ENCODE data around the gene SP8. TPM values are rescaled to one million over a fixed set of nuclear protein-coding genes. Genes with fewer than 3 reads are reported as not detected.

The SP8 gene
- polyA plus RNA-seq, 1 donor (not counting 4 experiments of a cell fraction or from before 2014, with no cell fraction given): 0.17 TPM

DNA sequence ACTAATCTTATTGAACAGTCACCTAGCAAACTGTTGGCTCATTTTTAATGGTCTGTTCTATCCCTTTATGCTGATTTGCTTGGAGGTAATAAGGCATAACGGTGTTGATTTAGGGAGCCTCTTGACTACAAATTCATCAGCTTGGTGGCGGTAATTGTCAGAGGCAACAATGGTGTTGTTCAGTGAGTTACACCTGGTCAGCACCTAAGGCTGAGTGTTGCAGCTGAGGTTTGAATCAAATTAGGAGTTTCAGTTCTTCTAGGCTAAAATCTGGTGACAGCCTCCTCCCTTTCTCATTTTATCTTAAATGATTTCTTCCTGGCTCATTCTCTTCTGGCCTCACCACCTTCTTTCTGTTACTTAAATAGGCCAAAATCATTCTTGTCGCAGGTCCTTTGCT is 42.3 kb upstream of the SP8 start:
- Histone ChIP-seq H4K20me1 (ENCODE audit: control insufficient read depth, extremely low read depth, insufficient read depth, low read length) (no peaks in the 10 kb centered on the region), H3K9ac (ENCODE audit: control insufficient read depth, extremely low read depth, insufficient read depth, low read length) (no peak overlapping the region), H3K27ac (ENCODE audit: control insufficient read depth, insufficient read depth, low read length) (no peak overlapping the region), H3K9me1 (ENCODE audit: control insufficient read depth, extremely low read depth, insufficient read depth, low read length) (no peaks in the 10 kb centered on the region), H3K27me3 (ENCODE audit: control insufficient read depth, extremely low read depth, insufficient read depth, low read length) (no peaks in the 10 kb centered on the region), H3K4me1 (ENCODE audit: control insufficient read depth, extremely low read depth, insufficient read depth, low read length) (no peaks in the 10 kb centered on the region), H3K9me3 (ENCODE audit: control insufficient read depth, low read depth, low read length) (no peaks in the 10 kb centered on the region), H3K4me2 (ENCODE audit: control insufficient read depth, extremely low read depth, insufficient read depth, low read depth, low read length) (no peak overlapping the region), H2AFZ (ENCODE audit: control insufficient read depth, low read length) (no peak overlapping the region), H3K79me2 (ENCODE audit: control insufficient read depth, insufficient read depth, low read length) (no peaks in the 10 kb centered on the region), H3K4me3 (ENCODE audit: control insufficient read depth in 2 of 3, extremely low read depth in 1 of 3, insufficient read depth in 2 of 3, low read depth in 1 of 3, low read length in 3 of 3) (no peak overlapping the region), H3K36me3 (ENCODE audit: control insufficient read depth in 2 of 2, extremely low read depth in 1 of 2, insufficient read depth in 2 of 2, low read length in 2 of 2) (no peaks in the 10 kb centered on the region)
- TF ChIP-seq, protein P1, sequence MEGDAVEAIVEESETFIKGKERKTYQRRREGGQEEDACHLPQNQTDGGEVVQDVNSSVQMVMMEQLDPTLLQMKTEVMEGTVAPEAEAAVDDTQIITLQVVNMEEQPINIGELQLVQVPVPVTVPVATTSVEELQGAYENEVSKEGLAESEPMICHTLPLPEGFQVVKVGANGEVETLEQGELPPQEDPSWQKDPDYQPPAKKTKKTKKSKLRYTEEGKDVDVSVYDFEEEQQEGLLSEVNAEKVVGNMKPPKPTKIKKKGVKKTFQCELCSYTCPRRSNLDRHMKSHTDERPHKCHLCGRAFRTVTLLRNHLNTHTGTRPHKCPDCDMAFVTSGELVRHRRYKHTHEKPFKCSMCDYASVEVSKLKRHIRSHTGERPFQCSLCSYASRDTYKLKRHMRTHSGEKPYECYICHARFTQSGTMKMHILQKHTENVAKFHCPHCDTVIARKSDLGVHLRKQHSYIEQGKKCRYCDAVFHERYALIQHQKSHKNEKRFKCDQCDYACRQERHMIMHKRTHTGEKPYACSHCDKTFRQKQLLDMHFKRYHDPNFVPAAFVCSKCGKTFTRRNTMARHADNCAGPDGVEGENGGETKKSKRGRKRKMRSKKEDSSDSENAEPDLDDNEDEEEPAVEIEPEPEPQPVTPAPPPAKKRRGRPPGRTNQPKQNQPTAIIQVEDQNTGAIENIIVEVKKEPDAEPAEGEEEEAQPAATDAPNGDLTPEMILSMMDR (optimal IDR thresholded peaks at IDR 0.05 in 1 of 3, IDR thresholded peaks at IDR 0.05 in 1 of 3, conservative IDR thresholded peaks at IDR 0.05 in 1 of 3; ENCODE audit: extremely low read depth in 1 of 3, insufficient read depth in 2 of 3, low read length in 3 of 3): no peak
- DNase-seq (ENCODE audit: low read depth, low spot score) (no peak), FAIRE-seq (no peak)
- dilution Hi-C loops (cut with MboI; ENCODE audit: extremely low pct_ligation_motif_present, low sequenced_read_pairs): no loop called here

DNA sequence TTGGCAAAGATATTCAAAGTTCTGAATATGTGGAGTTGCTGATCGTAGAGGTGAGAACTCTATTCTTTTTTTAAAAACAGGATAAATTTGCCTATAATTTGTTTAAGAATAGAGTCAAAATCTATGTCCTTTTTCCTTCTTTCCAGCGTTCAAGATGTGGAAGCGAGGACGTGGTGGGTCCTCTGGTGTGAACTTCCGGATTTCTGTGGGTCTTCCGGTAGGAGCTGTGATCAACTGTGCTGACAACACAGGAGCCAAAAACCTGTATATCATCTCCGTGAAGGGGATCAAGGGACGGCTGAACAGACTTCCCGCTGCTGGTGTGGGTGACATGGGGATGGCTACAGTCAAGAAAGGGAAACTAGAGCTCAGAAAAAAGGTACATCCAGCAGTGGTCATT is 40.5 kb upstream of the SP8 start:
- TF ChIP-seq, protein P1 (optimal IDR thresholded peaks at IDR 0.05 in 1 of 3, IDR thresholded peaks at IDR 0.05 in 1 of 3, conservative IDR thresholded peaks at IDR 0.05 in 1 of 3; ENCODE audit: extremely low read depth in 1 of 3, insufficient read depth in 2 of 3, low read length in 3 of 3): no peak
- no peak for TF ChIP-seq EZH2 (IDR thresholded peaks at IDR 0.05; ENCODE audit: low read length)
- Histone ChIP-seq H3K4me2 (ENCODE audit: control insufficient read depth, extremely low read depth, insufficient read depth, low read depth, low read length) (no peak overlapping the region), H3K9ac (ENCODE audit: control insufficient read depth, extremely low read depth, insufficient read depth, low read length) (no peak overlapping the region), H3K9me3 (ENCODE audit: control insufficient read depth, low read depth, low read length) (no peaks in the 10 kb centered on the region), H3K27ac (ENCODE audit: control insufficient read depth, insufficient read depth, low read length) (no peak overlapping the region), H3K79me2 (ENCODE audit: control insufficient read depth, insufficient read depth, low read length) (no peaks in the 10 kb centered on the region), H3K9me1 (ENCODE audit: control insufficient read depth, extremely low read depth, insufficient read depth, low read length) (no peaks in the 10 kb centered on the region), H2AFZ (ENCODE audit: control insufficient read depth, low read length) (no peak overlapping the region), H4K20me1 (ENCODE audit: control insufficient read depth, extremely low read depth, insufficient read depth, low read length) (no peaks in the 10 kb centered on the region), H3K27me3 (ENCODE audit: control insufficient read depth, extremely low read depth, insufficient read depth, low read length) (no peaks in the 10 kb centered on the region), H3K36me3 (ENCODE audit: control insufficient read depth in 2 of 2, extremely low read depth in 1 of 2, insufficient read depth in 2 of 2, low read length in 2 of 2) (no peaks in the 10 kb centered on the region), H3K4me3 (ENCODE audit: control insufficient read depth in 2 of 3, extremely low read depth in 1 of 3, insufficient read depth in 2 of 3, low read depth in 1 of 3, low read length in 3 of 3) (no peak overlapping the region), H3K4me1 (ENCODE audit: control insufficient read depth, extremely low read depth, insufficient read depth, low read length) (no peaks in the 10 kb centered on the region)
- dilution Hi-C loops (cut with MboI; ENCODE audit: extremely low pct_ligation_motif_present, low sequenced_read_pairs): no loop called here
- FAIRE-seq (no peak), DNase-seq (ENCODE audit: low read depth, low spot score) (no peak)
